ENCODE measurements around the gene ZACN.
A peak's percentile ranks its signal among the peaks of the same experiment; 100 is the strongest.

ZACN gene

DNA sequence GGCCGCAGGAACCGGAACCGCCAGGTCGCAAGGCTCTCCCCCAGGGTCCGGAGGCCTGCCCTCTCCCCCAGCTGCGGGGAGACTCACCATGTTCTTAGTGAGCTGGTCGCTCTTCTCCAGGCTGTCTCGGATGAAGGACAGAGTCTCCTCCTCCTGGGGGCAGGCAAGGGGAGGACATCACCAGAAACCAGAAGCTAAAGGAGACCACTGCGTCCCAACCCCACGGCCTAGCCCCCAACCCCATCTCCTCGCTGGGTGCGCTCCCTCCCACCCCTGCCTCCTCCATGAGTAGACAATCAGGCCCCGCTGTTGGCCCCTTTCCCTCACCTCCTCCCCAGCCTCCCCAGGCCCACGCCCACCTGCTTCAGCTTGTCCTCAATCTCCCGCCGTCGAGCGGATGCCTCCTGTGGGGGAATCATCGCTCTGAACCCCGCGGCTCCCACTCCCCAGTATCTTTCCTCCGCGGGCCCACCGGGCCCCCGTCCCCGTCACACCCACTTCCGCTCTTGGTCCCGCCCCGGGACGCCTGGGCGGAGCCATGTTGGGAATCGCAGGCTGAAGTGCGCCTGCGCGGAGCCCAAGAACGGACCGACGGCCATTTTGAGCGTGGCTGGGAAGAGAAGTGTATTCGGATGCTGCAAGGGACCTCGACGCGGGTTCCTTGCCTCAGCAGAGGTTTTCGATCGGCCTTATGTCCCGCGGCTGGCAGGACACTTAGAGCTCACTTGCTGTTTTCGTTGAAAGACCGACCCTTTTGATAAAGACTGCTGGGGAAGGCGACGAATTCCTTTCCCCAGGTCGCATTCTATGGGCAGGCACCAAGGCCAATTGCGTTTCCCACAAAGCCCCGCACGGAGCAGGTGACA lies 24.5 kb downstream of the ZACN start, which contains the start of gene EXOC7:
TSS of gene EXOC7 (minus strand) at position 514 of the 866 bp plus-strand sequence. CDS start at position 419, 95 bp downstream.
- peak; percentile 83 for DNase-seq (ENCODE audit: low read depth)

DNA sequence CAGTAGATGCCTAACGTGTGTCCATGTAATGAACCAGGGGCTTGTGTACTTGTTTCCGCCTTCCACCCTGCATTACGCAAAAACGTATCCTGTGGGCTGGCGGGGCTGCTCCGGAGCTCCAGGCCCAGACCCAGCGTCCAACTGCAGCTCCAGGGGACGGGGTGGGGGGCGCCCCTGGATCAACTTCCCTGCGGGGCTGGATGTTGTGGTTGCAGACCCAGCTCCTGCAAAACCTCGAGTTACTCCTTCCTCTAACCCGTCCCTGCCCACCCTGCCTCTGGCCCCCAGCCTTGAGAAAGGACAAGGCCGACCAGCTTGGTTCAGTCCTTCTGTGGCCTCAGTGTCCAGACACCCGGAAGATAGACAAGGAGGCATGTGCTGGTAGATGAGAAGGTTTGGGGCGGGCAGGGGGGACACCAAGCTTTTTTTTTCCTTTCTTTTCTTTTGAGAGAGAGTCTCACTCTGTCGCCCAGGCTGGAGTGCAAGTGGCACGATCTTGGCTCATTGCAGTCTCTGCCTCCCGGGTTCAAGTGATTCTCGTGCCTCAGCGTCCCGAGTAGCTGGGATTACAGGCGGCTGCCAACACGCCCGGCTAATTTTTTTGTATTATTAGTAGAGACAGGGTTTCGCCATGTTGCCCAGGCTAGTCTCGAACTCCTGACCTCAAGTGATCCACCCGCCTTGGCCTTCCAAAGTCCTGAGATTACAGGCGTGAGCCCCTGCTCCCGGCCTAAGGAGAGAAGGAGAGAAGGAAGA lies 25.3 kb downstream of the ZACN start:
- no peak for DNase-seq (ENCODE audit: low read depth)

DNA sequence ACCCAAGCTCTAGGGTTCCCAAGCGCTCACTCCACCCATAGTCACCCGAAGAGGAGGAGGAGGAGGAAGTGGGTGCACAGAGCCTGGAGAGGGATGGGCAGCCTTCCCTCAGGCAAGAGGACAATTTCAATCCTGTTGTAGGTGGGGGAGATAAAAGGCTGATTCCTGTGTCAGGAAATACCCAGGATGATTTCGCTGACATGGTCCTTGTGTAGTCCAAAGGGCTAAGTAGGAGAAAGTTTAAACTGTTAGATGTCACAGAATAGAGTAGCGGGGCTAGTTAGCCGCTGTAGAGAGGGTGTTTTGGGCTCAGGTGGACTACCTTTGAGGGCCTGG lies 25.9 kb downstream of the ZACN start:
- no peak for DNase-seq (ENCODE audit: low read depth)

DNA sequence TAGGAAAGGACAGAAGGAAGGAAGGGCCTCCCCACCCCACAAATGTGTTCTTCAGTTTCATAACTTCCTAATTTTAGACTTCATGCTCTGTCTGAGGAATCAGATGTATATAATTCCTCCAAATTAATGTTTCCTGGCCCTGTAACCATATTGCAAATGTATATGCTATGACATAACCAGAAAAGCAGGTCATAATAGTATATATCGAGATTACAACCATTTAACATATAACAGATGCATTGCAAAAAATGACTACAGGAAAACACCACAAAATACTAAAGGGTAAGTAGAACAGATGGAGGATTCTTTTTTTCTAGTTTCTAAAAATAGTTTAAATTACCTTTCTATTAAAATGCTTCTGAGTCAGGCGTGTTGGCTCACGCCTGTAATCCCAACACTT lies 27.7 kb downstream of the ZACN start:
- no peak for DNase-seq (ENCODE audit: low read depth)

DNA sequence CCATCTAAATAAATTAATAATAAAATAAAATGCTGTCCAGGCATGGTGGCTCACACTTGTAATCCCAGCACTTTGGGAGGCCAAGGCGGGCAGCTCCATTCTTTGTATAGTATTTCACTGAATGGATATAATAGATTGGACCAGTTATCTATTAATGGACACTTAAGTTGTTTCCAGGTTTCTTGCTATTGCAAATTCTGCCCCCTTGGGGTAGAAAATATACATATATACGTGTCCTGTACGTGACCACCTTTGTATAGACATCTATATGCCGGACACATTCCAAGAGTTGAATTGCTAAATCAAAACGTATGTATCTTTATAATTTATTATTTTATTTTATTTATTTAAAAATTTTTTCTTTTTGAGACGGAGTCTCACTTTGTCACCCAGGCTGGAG lies 28.5 kb downstream of the ZACN start:
- DNase-seq (ENCODE audit: low read depth): no peak

DNA sequence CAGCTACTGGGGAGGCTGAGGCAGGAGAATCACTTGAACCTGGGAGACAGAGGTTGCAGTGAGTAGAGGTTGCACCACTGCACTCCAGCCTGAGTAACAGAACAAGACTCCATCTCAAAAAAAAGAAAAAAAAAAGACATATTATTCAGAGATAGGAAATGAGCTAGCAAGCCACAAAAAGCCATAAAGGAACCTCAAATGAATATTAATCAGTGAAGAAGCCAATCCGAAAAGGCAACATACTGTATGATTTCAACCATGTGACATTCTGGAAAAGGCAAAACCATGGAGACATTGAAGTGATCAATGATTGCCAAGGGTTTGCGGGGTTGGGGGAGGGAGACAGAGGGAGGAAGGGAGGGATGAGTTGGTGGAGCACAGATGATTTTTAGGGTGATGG lies 33.0 kb downstream of the ZACN start:
- DNase-seq (ENCODE audit: low read depth): no peak

DNA sequence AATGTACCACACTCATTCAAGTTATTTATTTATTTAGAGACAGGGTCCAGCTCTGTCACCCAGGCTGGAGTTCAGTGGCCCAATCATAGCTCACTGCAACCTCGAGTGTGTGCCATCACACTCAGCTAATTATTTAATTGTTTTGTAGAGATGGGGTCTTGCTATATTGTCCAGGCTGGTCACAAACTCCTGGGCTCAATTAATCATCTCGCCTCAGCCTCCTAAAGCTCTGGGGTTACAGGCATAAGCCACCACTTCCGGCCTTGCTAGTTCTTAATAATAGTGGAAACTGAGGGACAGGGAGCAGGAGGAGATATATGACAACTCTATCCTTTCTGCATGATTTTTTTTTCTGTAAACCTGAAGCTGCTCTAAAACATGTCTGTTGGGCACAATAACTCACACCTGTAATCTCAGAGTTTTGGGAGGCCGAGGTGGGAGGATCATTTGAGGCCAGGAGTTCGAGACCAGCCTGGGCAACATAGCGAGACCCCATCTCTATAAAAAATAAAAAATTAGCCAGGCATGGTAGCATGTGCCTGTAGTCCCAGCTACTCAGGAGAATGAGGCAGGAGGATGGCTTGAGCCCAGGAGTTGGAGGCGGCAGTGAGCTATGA lies 36.3 kb downstream of the ZACN start:
- no peak for DNase-seq (ENCODE audit: low read depth)

DNA sequence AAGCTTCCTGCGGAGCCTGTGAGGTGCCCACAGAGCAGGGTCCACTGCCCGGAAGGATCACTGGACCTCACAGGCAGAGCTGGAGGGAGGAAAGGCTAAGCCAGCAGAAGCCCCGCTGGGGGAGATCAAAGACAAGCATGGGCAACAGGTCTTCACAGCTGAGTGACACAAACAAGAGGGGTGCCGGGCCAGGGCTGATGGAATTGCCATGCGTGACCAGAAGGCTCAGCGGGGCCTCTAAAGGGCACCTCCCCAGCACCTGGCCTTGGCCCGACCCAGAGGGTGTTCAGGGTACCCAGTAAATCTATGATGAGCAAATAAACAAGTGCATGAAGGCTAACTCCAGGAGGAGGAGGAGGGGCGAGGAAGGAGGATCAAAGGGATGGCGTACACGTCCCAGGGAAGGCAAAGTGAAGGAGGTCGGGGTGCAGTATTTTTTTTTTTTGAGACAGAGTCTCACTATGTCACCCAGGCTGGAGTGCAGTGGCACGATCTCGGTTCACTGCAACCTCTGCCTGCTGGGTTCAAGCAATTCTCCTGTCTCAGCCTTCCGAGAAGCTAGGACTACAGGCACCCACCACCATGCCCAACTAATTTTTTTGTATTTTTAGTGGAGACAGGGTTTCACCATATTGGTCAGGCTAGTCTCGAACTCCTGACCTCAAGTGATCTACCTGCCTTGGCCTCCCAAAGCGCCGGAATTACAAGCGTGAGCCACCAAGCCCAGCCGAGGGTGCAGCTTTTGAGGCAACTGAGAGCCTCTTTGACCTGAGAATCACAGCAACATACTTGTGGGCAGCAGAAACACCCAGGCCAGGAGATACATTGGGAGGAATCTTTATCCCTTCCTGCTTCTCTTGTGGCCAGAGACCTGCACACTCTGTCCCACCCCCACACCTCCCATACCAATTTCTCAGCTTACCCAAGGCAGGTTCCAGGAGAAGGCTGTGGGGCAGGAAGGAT lies 40.7 kb downstream of the ZACN start:
- no peak for DNase-seq (ENCODE audit: low read depth)

DNA sequence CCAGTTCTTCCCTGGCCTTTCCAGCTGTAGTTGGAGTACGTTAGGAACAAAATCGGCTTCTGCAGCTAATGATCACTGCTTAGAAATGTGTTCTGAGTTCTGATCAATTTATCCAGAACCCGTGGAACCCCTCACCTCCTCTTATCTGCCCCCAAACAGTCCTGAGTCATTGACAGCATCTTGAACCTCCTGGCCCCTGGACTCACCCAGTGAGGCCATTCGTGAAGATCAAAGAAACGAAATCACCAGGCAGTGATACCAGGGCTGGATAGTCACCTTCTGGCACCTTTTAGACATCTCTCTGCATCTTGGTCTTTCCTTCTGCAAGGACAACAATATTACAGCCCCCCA lies 41.7 kb downstream of the ZACN start:
- DNase-seq (ENCODE audit: low read depth): no peak

DNA sequence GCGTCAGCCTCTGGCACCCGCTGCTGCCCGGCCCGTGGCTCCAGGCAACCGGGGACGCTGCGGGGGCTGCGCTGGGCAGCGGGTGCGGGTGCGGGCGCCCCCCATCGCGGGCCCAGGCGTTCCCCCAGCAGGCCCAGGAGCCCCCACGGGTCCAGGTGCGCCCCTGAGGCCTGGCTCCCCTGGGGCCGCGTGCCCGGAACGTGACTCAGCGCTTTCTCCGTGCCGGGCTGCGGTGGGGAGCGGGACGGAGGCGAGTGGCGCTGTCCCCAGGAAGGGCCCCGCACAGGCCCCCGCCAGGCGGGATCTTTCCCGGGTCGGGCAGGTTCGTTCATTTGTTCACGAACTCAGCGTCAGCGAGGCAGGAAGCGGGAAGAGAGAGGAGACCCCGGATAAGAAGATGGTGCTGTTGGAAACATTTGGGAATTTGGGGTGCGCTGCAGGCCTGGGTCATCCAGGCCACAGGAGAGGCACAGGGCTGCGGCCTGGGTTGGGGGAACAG lies 43.0 kb downstream of the ZACN start:
- DNase-seq (ENCODE audit: low read depth): no peak

DNA sequence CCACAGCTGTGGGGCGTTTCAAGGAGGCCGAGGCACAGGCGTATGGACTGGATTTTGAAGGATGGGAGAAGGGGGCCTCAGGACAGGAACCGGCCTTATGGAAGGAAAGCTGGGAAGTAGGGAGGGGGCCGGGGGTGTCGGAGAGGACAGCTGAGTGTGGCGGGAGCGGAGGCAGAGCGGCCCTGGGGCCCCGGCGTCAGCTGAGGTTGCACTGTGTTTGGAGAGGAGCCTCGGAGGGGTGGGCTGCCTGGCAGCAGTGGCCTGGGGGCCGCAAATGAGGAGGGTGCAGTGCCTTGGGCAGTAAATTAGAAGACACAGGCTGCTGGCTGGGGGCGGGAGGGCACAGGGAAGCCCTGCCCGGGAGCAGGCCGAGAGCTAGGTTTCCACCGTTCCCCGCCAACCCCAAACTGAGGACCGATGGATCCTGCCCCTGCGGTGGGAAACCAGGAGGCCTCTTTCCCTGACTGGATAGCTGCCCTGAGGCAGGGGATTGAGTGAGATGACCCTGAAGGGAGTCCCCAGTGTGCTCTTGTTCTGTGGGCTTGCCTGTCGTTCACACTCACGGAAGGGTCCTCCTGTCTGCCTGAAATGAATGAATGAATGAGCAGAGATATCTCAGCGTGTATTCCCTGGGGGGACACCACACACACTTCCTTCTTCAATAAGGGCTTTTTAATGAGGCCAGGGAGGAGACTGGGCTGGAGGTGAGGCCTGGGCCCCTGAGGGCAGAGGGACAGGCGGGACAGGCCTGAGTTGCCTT lies 43.6 kb downstream of the ZACN start:
- DNase-seq (ENCODE audit: low read depth): no peak

DNA sequence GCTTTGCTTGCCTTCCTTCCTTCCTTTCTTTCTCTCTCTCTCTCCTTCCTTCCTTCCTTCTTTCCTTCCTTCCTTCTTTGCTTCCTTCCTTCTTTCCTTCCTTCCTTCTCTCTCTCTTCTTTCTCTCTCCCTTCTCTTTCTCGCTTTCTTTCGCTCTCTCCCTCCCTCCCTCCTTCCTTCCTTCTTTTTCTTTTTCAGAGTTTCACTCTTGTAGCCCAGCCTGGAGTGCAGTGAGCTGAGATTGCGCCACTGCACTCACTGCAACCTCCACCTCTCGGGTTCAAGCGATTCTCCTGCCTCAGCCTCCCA lies 44.2 kb downstream of the ZACN start:
- no peak for DNase-seq (ENCODE audit: low read depth)

DNA sequence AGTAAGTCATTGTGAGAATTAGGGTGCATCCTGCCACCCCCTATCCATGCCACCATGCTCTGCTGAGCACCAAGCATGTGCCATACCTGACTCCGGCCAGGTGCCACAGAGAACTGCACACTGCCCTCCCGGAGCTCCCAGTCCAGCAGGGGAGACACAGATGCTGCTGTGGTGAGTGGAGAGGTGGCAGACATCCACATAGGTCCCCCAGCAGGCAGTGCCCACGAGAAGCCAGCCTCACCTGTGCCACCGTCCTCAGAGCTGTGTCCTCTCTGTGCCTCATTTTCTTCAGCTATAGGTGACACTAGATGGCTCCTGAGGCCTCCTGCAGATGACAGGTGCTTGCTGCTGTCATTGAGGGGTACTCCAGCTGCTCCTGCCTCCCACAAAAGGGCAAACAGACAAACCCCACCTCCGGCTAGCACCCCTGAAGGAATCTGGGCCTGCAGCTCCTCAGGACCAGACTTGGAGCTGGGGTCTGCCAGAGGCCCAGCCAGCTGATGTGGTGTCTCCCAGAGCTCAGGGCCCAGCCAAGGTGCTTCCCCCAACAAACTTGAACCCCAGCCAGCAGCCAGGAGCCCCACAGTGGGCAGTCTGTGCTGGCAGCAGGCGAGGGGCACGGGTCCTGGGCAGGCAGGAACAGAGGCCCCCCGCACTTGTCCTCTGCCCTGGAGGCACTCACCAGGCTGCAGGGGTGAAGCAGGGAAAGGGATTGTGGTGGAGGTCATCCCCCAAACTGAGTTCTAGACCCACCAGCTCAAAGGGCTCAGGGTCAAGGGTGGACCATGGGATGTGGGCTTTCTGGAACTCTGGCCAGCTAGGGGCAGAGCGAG lies 45.0 kb downstream of the ZACN start:
- DNase-seq (ENCODE audit: low read depth): no peak

DNA sequence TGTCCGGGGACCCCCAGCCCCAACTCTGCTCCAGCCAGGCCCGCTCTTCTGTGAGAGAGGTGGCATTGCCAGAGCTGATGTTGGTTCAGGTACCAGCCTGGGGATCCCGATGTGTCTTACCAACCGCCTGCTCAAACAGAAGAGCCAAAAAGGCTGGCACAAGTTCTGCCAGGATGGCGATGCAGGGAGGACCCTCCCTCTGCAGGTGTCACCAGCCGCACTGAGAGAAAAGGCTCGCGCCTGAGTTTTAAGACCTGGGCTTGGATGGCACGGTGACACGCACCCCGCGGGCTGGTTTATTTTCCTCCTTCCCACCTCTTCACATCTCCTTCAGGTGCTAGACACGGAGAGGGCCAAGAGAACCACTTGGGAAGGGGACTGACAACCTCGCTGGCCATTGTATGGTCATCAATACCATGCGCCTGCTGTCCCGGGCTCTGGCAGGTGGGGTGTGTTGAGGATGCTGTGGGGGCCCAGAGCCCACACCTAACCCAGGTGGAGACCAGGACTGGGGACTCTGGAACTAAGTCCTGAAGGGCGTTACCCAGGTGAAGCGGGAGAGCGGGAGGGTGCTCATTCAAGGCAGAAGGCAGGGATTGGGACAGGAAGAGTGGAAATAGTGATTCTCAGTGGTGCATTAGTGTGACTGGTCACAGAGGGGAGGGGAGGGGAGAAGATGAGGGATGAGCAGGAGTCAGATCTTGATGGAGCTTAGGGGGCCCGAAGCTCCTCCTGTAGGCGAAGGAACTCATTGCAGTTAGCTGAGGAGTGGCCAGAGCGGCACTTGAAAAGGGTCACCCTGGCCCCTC lies 45.8 kb downstream of the ZACN start:
- DNase-seq (ENCODE audit: low read depth): no peak

DNA sequence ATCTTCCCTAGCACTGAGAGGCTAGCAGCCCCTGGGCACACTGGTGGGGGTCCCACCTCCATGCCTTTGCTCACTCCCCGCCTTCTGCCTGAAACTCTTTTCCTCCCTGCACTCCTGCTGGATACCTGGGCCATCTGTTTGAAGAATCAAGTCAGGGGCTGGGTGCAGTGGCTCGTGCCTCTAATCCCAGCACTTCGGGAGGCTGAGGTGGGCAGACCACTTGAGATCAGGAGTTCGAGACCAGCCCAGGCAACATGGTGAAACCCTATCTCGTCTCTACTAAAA lies 46.4 kb downstream of the ZACN start:
- DNase-seq (ENCODE audit: low read depth): no peak

DNA sequence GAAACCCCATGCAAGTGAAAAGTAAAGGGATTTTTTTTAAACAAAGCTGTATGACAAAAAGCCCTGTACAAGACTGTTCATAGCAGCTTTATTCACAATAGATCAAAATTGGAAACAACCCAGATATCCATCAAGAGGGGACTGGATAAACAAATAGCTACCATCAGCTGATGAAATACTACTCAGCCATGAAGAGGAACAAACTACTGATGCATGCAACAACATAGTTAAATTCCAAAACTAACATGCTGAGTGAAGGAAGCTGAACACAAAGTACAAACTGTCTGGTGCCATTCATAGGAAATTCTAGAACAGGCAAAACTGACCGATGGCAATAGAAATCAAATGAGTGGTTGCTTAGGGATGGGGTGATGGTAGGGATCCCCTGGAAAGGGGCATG lies 46.9 kb downstream of the ZACN start:
- no peak for DNase-seq (ENCODE audit: low read depth)

DNA sequence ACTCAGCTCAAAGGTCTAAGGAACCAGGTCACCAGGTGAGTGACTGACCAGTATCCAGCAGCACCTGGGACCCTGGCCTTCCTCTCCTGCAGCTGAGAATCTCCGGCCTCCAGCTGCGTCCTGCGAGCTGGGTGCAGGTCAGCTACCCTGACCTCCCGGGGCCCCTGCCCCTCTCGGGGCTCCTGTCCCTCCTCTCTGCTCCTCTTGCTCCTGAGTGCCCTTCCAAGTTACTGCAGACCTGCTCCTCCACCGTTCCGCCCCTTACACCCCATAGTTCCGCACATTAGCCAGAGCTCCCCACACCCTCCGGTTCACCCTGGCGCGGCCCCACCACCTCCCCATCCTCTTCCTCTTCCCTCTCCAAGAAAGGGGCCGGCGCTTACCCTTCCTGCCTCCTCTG lies 51.5 kb downstream of the ZACN start:
- no peak for DNase-seq (ENCODE audit: low read depth)

DNA sequence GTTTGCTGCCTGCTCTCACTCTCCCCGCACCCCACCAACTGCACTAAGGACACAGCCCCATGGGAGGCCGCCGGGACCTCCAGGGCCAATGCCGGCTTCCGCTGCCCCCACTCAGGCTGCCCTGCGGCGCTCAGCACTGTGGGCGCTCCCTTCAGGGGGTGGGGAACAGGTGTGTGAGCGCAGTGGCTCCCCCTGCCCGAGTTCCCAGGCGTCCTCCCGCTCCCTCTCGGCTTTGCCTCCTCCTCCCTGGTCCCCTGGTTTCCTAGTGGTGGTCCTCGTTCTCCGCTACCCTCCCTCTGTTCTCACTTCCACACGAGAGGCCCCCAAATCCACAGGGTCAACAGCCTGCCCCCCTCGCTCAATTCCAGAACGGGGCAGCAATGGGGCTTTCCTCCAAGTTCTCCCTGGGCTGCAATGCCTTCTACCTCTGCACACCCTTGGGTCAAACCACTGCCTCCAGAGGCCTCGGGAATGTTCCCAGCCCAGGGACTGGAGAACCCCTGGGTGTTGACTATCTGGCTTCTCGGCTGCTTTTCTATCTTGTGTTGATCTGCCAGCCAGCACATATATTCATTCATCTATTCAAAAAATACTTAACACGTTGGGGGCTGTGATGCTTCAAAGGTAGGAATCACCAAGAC lies 52.2 kb downstream of the ZACN start:
- no peak for DNase-seq (ENCODE audit: low read depth)

Measured in stimulated activated CD8-positive, alpha-beta memory T cell treated with anti-CD3 and anti-CD28 coated beads, Interleukin-15, amount 100 ng/mL, for 1 hour (primary cell).